HS-27A (cell line): ENCODE measurements around the gene DCAF6.
"Not testable (repeated sequence)": the region's sequence is repeated elsewhere in the genome, so short reads cannot be mapped to it uniquely, and the experiment has no call there.

Experiments
- DNase-seq: peaks from one replicate; pipeline ENCODE4 v3.0.0-alpha.2; 2012; ENCODE audit warnings: low read depth, missing footprints

DCAF6 gene

GRCh38 chr1:167936068-167936929 lies at the start of gene DCAF6:
Gene DCAF6, plus strand, starts transcription at chr1:167936683. Its CDS starts 229 bp downstream, at chr1:167936912.
- DNase-seq = peak; percentile 94

- not testable (repeated sequence) for DNase-seq
Observed at GRCh38 chr1:167887187-167887586, 49.3 kb upstream of the DCAF6 start.

GRCh38 chr1:167890400-167890799 lies 46.1 kb upstream of the DCAF6 start:
- no peak for DNase-seq

- DNase-seq = no peak
Observed at GRCh38 chr1:167893798-167894197, 42.7 kb upstream of the DCAF6 start.

- DNase-seq = no peak
Observed at GRCh38 chr1:167898578-167899222, 37.8 kb upstream of the DCAF6 start.

- DNase-seq = no peak
Observed at GRCh38 chr1:167899253-167899681, 37.2 kb upstream of the DCAF6 start.

- DNase-seq = no peak
Observed at GRCh38 chr1:167900907-167901306, 35.6 kb upstream of the DCAF6 start.

GRCh38 chr1:167904652-167905130 lies 31.8 kb upstream of the DCAF6 start:
- DNase-seq = peak; percentile 22

- DNase-seq = no peak
Observed at GRCh38 chr1:167905182-167905581, 31.3 kb upstream of the DCAF6 start.

- DNase-seq = no peak
Observed at GRCh38 chr1:167905671-167906070, 30.8 kb upstream of the DCAF6 start.

- no peak for DNase-seq
Observed at GRCh38 chr1:167909691-167910180, 26.7 kb upstream of the DCAF6 start.

GRCh38 chr1:167910530-167910929 lies 26.0 kb upstream of the DCAF6 start:
- DNase-seq = no peak

- no peak for DNase-seq
Observed at GRCh38 chr1:167911413-167911812, 25.1 kb upstream of the DCAF6 start.

- no peak for DNase-seq
Observed at GRCh38 chr1:167912294-167912693, 24.2 kb upstream of the DCAF6 start.

- DNase-seq = no peak
Observed at GRCh38 chr1:167913895-167914496, 22.5 kb upstream of the DCAF6 start, which contains the start of gene ADCY10. Gene ADCY10, minus strand, starts transcription at chr1:167914134. Its CDS starts 8,994 bp downstream, at chr1:167905140.

- DNase-seq = no peak
Observed at GRCh38 chr1:167915569-167915968, 20.9 kb upstream of the DCAF6 start.

- DNase-seq = no peak
Observed at GRCh38 chr1:167916766-167917511, 19.5 kb upstream of the DCAF6 start.

- DNase-seq = no peak
Observed at GRCh38 chr1:167922023-167922422, 14.5 kb upstream of the DCAF6 start.

GRCh38 chr1:167922611-167923074 lies 13.8 kb upstream of the DCAF6 start:
- DNase-seq = no peak

GRCh38 chr1:167923324-167924056 lies 13.0 kb upstream of the DCAF6 start:
- DNase-seq = no peak

GRCh38 chr1:167924102-167924501 lies 12.4 kb upstream of the DCAF6 start:
- DNase-seq = no peak
